Brain pericyte (primary cell): ENCODE measurements around the gene MOV10.

ENCODE experiments used
- DNase-seq: peaks from one replicate; pipeline ENCODE4 v3.0.0-alpha.2; 2012; ENCODE audit warnings: low read depth, low spot score

Gene MOV10

GRCh38 chr1:112699425-112700144 lies 25.1 kb downstream of the MOV10 start:
- DNase-seq = no peak

GRCh38 chr1:112700290-112701226 lies 26.1 kb downstream of the MOV10 start:
- peak; percentile 92 for DNase-seq

- DNase-seq = no peak
Measured at GRCh38 chr1:112701227-112702066, 27.0 kb downstream of the MOV10 start.

- DNase-seq = no peak
Measured at GRCh38 chr1:112702067-112702395, 27.6 kb downstream of the MOV10 start.

- DNase-seq = no peak
Measured at GRCh38 chr1:112702420-112703261, 28.2 kb downstream of the MOV10 start.

- no peak for DNase-seq
Measured at GRCh38 chr1:112703706-112704105, 29.2 kb downstream of the MOV10 start.

- no peak for DNase-seq
Measured at GRCh38 chr1:112704391-112704933, 30.0 kb downstream of the MOV10 start.

GRCh38 chr1:112704934-112705627 lies 30.6 kb downstream of the MOV10 start:
- peak; percentile 89 for DNase-seq

GRCh38 chr1:112706505-112707220 lies 32.2 kb downstream of the MOV10 start, which contains the start of gene RHOC:
TSS of gene RHOC (minus strand) at chr1:112707127. CDS start at chr1:112703799, 3,328 bp downstream.
- no peak for DNase-seq

GRCh38 chr1:112707221-112708001 lies 33.0 kb downstream of the MOV10 start:
- no peak for DNase-seq

- DNase-seq = no peak
Measured at GRCh38 chr1:112708002-112708448, 33.6 kb downstream of the MOV10 start.

GRCh38 chr1:112708489-112708888 lies 34.0 kb downstream of the MOV10 start:
- no peak for DNase-seq

- DNase-seq = no peak
Measured at GRCh38 chr1:112710159-112710558, 35.7 kb downstream of the MOV10 start.

- no peak for DNase-seq
Measured at GRCh38 chr1:112710586-112710985, 36.1 kb downstream of the MOV10 start.

- no peak for DNase-seq
Measured at GRCh38 chr1:112711041-112711440, 36.6 kb downstream of the MOV10 start.

GRCh38 chr1:112711670-112712069 lies 37.2 kb downstream of the MOV10 start:
- no peak for DNase-seq

- no peak for DNase-seq
Measured at GRCh38 chr1:112712191-112712590, 37.7 kb downstream of the MOV10 start.

GRCh38 chr1:112712701-112713128 lies 38.3 kb downstream of the MOV10 start:
- DNase-seq = no peak
